ENCODE data around the gene PLEKHA7.
"Not testable (repeated sequence)": the region's sequence is repeated elsewhere in the genome, so short reads cannot be mapped to it uniquely, and the experiment has no call there.

PLEKHA7 gene

GRCh38 chr11:16977994-16978315, 36.3 kb downstream of the PLEKHA7 start:
- no peak for DNase-seq (ENCODE audit: low read depth in 2 of 2)

- DNase-seq (ENCODE audit: low read depth in 2 of 2) = no peak
Measured at GRCh38 chr11:16977136-16977993, 36.8 kb downstream of the PLEKHA7 start.

- DNase-seq (ENCODE audit: low read depth in 2 of 2) = no peak
Measured at GRCh38 chr11:16976379-16976778, 37.8 kb downstream of the PLEKHA7 start.

GRCh38 chr11:16975906-16976305, 38.3 kb downstream of the PLEKHA7 start:
- DNase-seq (ENCODE audit: low read depth in 2 of 2) = no peak

GRCh38 chr11:16973338-16973964, 40.8 kb downstream of the PLEKHA7 start:
- DNase-seq (ENCODE audit: low read depth in 2 of 2) = no peak

- DNase-seq (ENCODE audit: low read depth in 2 of 2) = no peak
Measured at GRCh38 chr11:16969010-16969999, 44.9 kb downstream of the PLEKHA7 start.

GRCh38 chr11:16968196-16968595, 46.0 kb downstream of the PLEKHA7 start:
- no peak for DNase-seq (ENCODE audit: low read depth in 2 of 2)

- no peak for DNase-seq (ENCODE audit: low read depth in 2 of 2)
Measured at GRCh38 chr11:16966930-16967671, 47.1 kb downstream of the PLEKHA7 start.

- no peak for DNase-seq (ENCODE audit: low read depth in 2 of 2)
Measured at GRCh38 chr11:16964501-16964900, 49.7 kb downstream of the PLEKHA7 start.

- no peak for DNase-seq (ENCODE audit: low read depth in 2 of 2)
Measured at GRCh38 chr11:16963316-16963876, 50.8 kb downstream of the PLEKHA7 start.

- not testable (repeated sequence) for DNase-seq (ENCODE audit: low read depth in 2 of 2)
Measured at GRCh38 chr11:16962589-16962988, 51.6 kb downstream of the PLEKHA7 start.

- no peak for DNase-seq (ENCODE audit: low read depth in 2 of 2)
Measured at GRCh38 chr11:16962146-16962545, 52.1 kb downstream of the PLEKHA7 start.

- DNase-seq (ENCODE audit: low read depth in 2 of 2) = no peak
Measured at GRCh38 chr11:16960250-16960649, 54.0 kb downstream of the PLEKHA7 start.

- DNase-seq (ENCODE audit: low read depth in 2 of 2) = no peak
Measured at GRCh38 chr11:16959602-16960001, 54.6 kb downstream of the PLEKHA7 start.

GRCh38 chr11:16958833-16959232, 55.4 kb downstream of the PLEKHA7 start:
- DNase-seq (ENCODE audit: low read depth in 2 of 2) = no peak

GRCh38 chr11:16956538-16957153, 57.6 kb downstream of the PLEKHA7 start:
- no peak for DNase-seq (ENCODE audit: low read depth in 2 of 2)

- no peak for DNase-seq (ENCODE audit: low read depth in 2 of 2)
Measured at GRCh38 chr11:16953663-16954062, 60.6 kb downstream of the PLEKHA7 start.

- DNase-seq (ENCODE audit: low read depth in 2 of 2) = no peak
Measured at GRCh38 chr11:16946477-16947282, 67.5 kb downstream of the PLEKHA7 start.

GRCh38 chr11:16945671-16946469, 68.3 kb downstream of the PLEKHA7 start:
- peak in 1 of 2 experiments; percentile 35 for DNase-seq (ENCODE audit: low read depth in 2 of 2)

All from stimulated activated CD4-positive, alpha-beta T cell treated with anti-CD3 and anti-CD28 coated beads, Interleukin-12 subunit alpha, Interleukin-12 subunit beta, amount 100 ng/mL, for 24 hours (primary cell).